Activated CD4-positive, alpha-beta T cell treated with anti-CD3 and anti-CD28 coated beads for 1 hour (primary cell): ENCODE measurements around the gene TMEM19.
A peak's percentile ranks its signal among the peaks of the same experiment; 100 is the strongest.

Experiments used
- DNase-seq: peaks from one replicate; pipeline ENCODE4 v3.0.0-alpha.2; 2020

The TMEM19 gene

DNA sequence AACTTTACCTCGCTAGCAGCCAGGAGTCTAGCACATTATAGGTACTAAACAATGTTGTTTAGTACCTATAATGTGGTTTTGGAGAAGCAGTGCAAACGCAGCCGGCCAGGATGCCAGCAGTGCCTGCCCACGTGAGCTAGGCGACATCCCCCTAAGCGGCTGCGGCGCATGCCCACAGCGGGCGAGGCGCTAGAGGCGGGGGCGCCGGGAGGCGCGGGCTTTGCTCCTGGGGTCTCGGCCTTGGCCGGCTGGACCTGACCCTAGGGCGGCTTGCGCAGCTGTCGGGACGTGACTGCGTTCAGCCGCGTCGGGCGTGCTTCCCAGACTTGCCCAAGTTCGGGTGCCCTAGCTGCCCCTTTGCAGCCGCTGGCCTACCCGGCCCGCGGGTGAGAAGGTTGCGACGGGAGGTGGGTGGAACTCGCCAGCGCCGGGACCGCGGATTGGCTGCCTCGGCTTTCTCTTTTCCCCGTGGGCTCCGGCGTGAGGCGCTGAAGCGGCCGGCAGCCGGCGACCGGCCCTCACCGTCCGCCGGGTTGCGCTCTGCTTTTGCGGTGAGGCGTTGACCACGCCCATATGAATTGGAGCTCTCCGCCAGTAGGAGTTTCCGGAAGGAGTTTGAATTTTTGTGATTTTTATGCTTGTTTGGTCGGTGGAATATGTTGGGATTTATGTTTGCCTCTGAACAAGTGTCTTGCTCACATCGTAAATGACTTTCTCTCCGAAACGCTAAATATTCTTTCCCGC is at the start of gene TMEM19:
Gene TMEM19, plus strand, starts transcription at position 169 of the 744 bp plus-strand sequence. CDS start 599 bp downstream, outside the sequence.
- DNase-seq, result peak; percentile 69

DNA sequence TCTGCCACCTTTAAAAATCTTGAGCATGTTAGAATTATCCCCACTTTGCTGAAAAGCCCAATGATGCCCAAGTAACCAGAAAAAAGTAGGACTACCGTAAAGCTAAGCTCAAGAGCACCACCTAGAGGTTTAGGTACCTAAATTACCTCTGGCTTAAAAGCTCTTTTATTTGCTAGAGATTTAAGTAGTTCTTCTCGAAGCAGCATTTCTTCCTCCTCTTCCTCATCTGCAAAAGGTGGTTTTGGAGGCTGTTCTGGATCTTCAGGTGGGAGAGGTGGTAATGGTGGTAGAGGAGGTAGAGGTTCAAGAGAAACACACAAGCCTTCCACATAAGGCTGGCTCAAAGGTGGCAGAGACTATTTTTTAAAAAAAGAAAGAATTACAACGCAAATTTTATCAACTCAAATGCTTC is 49.2 kb upstream of the TMEM19 start:
- DNase-seq, result no peak

- no peak for DNase-seq
Measured at GRCh38 chr12:71638499-71638898, 47.4 kb upstream of the TMEM19 start.

- no peak for DNase-seq
Measured at GRCh38 chr12:71639341-71639760, 46.5 kb upstream of the TMEM19 start.

DNA sequence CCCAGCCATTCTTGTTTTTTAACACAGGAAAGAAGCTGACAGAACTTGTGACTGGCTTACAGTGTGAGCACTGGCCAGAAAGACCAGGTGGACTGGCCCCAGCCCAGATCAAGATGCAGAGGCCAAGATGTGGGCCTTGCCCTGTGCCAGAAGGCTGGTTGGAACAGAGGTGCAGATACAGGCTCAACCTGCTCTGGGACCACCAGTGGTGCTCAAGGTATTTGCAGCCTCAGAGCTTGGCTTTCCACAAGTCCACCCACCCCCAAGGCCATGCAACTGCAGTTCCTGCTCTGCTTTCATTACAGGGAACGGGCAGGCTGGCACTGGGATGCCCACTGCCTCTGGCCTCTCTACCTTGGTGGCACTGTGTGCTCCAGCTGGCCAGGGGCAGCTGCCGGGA is 45.6 kb upstream of the TMEM19 start:
- no peak for DNase-seq

DNA sequence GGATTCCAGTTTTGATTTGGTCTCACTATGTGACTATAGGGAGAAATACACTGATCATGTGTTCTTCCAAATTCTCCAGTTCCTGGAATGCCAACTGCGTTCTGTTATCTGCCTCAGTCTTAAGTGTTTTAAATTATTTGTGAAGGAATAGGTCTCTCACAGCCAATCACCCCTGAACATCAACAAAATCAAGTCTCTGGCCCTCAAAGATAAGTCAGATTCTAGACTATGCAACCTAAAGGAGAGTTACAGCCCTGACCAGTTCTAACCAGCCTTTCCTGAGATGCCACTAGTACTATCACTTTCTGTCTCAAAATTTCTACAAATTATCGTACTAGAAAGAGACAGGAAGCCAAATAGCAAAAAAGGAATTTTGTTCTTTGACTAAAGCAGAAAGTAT is 44.5 kb upstream of the TMEM19 start:
- no peak for DNase-seq

DNA sequence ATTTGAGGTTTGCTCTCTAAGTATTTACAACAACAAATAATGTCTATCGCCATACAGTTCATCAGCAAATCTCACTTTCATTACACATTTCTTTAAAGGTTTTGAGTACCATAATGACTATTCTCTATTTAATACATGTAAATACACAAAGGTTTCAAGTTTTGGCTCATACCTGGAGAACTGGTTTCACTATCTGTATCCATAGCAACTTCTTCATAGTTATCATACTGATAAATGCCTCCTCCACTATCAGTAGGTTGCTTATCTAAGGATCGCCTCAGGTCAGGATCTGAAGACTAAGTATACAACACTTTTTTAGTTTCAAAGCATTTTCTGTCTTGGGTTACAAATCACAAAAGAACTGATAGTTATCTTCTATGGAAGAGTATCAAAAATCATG is 43.6 kb upstream of the TMEM19 start:
- no peak for DNase-seq

DNA sequence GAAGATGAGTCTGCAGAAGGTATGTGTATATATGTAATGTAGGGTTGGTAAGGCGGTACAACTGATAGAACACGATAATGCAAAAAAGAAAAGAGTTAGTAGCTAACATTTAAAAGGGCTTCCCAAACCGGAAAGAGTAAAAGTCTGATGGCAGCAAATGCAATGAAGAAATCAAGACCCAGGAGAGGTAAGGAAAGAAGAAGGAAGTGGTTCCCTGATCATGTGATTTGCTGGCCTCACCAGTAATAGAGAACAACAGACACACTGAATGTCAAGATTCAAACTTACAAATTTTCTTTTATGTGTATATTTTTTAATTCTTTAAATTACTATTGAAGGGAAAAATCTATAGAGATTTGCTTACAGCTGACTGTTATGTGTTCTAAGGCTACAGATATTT is 40.6 kb upstream of the TMEM19 start:
- no peak for DNase-seq

- no peak for DNase-seq
Measured at GRCh38 chr12:71646512-71646911, 39.4 kb upstream of the TMEM19 start.

DNA sequence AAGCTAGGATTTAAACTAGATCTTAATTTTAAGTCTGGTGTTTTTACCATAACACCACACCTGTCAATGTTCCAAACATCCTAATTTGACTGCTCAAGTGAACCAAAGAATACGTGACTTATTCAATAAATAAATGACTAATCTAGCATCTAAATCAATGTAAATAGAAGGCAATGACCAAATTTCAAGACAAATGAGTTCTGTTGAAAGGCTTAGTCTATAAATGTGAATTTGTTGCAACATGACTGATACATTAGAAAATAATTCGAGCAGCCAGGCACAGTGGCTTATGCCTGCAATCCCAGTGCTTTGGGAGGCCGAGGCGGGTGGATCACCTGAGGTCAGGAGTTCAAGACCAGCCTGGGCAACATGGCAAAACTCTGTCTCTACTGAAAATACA is 37.3 kb upstream of the TMEM19 start:
- no peak for DNase-seq

- DNase-seq, result no peak
Measured at GRCh38 chr12:71649401-71649800, 36.5 kb upstream of the TMEM19 start.

GRCh38 chr12:71652656-71653055 is 33.2 kb upstream of the TMEM19 start:
- DNase-seq, result no peak

DNA sequence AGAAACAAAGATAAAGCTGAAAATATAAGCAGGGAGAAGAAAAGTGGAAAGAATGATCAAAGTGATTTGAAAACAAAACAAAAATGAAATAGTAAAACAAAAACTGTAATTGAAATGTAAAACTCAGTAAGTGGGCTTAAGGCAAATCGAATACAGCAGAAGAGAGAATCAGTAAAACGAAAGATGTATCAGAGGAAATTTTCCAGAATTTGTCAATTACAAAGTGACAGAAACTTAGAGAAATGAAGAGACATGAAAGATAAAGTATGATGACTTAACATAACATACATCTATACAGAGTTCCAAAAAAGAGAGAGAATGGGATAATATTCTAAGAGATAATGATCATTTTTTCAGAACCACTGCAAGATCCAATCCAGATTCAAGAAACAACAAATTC is 32.7 kb upstream of the TMEM19 start:
- DNase-seq, result no peak

DNA sequence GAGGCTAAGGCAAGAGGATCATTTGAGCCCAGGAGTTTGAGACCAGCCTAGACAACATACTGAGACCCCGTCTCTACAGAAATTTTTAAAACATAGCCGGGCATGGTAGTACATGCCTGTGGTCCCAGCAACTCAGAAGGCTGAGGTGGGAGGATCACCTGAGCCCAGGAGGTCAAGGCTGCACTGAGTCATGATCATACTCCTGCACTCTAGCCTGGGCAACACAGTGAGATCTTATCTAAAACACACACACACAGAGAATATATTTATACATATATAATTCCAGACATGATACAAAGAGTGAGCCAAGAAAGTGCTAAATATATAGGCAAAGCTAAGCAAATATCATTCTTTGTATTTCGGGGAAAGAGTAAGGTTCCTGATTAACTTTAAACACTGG is 31.7 kb upstream of the TMEM19 start:
- DNase-seq, result no peak

GRCh38 chr12:71655495-71655894 is 30.4 kb upstream of the TMEM19 start:
- DNase-seq, result no peak

GRCh38 chr12:71655907-71656306 is 30.0 kb upstream of the TMEM19 start:
- no peak for DNase-seq

- no peak for DNase-seq
Measured at GRCh38 chr12:71656740-71657139, 29.1 kb upstream of the TMEM19 start.

GRCh38 chr12:71661977-71662530 is 23.8 kb upstream of the TMEM19 start:
- DNase-seq, result no peak

DNA sequence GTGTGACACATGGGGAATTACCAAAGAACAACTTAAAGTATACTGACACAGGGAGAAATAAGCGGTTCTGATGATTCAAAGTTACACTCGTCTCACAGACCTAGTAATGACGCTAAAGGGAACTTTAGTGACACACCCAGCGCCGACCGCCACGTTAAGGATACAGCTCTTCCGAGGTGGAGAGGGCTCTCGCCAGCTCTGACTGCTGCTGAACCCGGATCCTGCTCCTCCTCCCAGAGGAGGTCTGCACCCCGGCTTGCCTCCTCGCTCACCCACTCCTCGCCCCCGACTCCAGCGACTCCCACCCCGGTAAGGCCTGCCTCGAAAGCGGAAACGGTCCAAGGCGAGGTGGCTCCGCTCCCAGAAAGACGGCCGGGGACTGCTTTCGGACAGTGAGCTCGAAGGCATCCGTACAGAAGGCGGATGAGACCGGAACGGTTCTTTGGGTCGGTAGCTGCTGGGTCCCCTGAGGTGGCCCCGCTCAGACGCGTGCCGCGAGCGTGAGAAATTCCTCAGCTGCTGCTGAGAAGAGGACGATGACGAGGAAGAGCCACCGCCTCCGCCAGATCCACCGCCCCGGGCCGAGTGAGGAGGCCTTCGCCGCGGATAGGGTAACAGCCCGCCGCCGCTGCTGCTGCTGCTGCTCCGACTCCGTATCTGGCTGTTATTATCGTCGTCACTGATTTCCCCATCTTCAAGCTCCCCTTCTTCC is 22.9 kb upstream of the TMEM19 start:
- peak; percentile 66 for DNase-seq

GRCh38 chr12:71663561-71664410 is 22.1 kb upstream of the TMEM19 start, which contains the start of the genes THAP2 and ZFC3H1:
THAP2 (plus strand) TSS chr12:71664301; CDS start chr12:71664510, 209 bp downstream.
ZFC3H1 (minus strand) TSS chr12:71663848; CDS start chr12:71663610, 238 bp downstream.
- peak; percentile 85 for DNase-seq

GRCh38 chr12:71664411-71665089 is 21.3 kb upstream of the TMEM19 start:
- DNase-seq, result no peak

DNA sequence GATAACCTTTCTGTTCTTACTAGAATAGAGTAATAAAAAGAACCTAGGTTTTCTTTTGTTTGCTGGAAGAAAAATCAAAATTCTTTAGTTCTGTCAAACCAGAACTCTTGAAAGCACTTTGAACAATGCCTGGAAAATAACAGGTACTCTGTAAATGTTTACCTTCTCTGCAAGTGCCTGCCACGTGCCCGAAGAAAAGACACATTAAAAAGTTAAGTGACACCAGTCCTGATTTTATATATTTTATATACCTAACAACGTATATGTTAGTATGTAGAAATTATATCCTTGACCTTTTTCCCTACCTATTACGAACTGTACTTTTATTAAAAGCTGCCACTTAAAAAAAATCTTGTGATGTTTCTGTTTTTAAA is 20.8 kb upstream of the TMEM19 start:
- no peak for DNase-seq
